Middle frontal gyrus (tissue), 1 donor: ENCODE data around the gene CYB5R3.
A peak's percentile ranks its signal among the peaks of the same experiment; 100 is the strongest.
"Not testable (repeated sequence)": the region's sequence is repeated elsewhere in the genome, so short reads cannot be mapped to it uniquely, and the experiment has no call there.

ENCODE experiments used
- DNase-seq: peaks from one replicate; pipeline ENCODE4 v3.0.0-alpha.2; 2015; ENCODE audit warnings: low spot score; ENCODE audit errors: extremely low spot score

Gene CYB5R3

GRCh38 chr22:42678894-42679293 lies 29.7 kb upstream of the CYB5R3 start:
- no peak for DNase-seq

DNA sequence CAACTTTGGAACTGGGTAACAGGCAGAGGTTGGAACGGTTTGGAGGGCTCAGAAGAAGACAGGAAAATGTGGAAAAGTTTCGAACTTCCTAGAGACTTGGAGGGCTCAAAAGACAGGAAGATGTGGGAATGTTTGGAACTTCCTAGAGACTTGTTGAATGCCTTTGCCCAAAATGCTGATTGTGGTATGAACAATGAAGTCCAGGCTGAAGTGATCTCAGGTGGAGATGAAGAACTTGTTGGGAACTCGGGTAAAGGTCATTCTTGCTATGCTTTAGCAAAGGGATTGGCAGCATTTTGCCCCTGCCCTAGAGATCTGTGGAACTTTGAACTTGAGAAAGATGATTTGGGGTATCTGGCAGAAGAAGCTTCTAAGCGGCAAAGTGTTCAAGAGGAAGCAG lies 28.7 kb upstream of the CYB5R3 start:
- DNase-seq = not testable (repeated sequence)

DNA sequence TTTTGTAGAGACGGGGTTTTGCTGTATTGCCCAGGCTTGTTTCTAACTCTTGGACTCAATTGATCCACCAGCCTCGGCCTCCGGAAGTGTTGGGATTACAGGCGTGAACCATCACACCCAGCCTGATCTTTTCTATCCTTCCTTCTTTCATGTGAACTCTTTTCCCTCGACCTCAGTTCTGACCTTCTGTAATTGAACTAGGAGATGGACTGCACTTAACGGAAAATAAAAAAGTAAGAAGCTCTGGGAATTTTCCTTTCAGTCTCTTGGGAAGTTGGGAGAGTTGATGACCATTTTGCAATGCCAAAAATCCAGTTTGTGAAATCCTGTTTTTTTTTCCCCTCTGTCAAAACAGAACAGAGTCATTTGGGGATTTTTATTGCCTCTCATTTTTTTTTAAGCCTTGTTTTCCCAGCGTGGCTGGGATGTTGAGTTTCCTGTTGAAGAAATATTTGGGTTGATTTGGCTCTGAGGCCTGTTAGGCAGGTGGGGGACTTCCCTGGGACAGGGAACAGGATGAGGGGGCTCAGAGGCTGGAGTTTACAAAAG lies 26.9 kb upstream of the CYB5R3 start:
- no peak for DNase-seq

DNA sequence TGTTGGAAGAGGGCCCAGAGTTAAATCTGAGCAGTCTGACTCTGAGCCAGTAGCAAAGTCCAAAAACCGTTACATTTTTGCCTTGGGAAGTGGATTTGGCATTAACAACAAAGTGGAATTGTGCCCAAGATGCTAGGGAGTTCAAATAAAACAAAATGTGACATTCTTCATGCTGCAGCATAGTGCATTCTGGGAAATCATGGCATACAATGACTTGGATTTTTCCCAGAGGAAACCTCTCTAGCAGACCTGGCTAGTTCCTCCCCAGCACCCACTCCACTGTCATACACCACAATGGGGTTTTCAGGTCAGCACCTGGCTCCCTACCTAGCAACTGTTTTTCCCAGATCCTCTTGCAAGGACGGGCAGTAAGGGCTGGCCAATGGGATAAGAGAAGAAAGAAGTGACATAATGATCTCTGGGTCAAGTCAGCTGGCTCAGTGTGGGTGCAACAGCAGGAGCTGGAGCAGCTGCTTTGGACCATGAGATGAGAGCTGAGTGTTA lies 24.8 kb upstream of the CYB5R3 start:
- no peak for DNase-seq

DNA sequence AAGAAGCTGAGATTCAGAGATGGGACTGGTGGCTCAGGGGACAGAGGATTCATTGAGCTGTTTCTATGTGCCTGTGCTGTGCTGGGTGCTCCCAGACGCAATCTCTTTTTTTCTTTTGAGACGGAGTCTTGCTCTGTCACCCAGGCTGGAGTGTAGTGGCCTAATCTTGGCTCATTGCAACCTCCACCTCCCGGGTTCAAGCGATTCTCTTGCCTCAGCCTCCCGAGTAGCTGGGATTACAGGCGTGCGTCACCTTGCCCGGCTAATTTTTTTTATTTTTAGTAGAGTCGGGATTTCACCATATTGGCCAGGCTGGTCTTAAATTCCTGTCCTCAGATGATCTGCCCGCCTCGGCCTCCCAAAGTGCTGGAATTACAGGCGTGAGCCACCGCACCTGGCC lies 23.9 kb upstream of the CYB5R3 start:
- not testable (repeated sequence) for DNase-seq

- DNase-seq = no peak
Observed at GRCh38 chr22:42670921-42671709, 21.9 kb upstream of the CYB5R3 start.

GRCh38 chr22:42670046-42670445 lies 20.9 kb upstream of the CYB5R3 start:
- DNase-seq = no peak

- not testable (repeated sequence) for DNase-seq
Observed at GRCh38 chr22:42666393-42666792, 17.2 kb upstream of the CYB5R3 start.

GRCh38 chr22:42664976-42665831 lies 16.0 kb upstream of the CYB5R3 start:
- DNase-seq = no peak

GRCh38 chr22:42661985-42662831 lies 13.0 kb upstream of the CYB5R3 start:
- peak; percentile 62 for DNase-seq

- DNase-seq = no peak
Observed at GRCh38 chr22:42656578-42656977, 7.4 kb upstream of the CYB5R3 start.

GRCh38 chr22:42655693-42656092 lies 6.5 kb upstream of the CYB5R3 start:
- DNase-seq = no peak

GRCh38 chr22:42654436-42655073 lies 5.4 kb upstream of the CYB5R3 start:
- DNase-seq = no peak

DNA sequence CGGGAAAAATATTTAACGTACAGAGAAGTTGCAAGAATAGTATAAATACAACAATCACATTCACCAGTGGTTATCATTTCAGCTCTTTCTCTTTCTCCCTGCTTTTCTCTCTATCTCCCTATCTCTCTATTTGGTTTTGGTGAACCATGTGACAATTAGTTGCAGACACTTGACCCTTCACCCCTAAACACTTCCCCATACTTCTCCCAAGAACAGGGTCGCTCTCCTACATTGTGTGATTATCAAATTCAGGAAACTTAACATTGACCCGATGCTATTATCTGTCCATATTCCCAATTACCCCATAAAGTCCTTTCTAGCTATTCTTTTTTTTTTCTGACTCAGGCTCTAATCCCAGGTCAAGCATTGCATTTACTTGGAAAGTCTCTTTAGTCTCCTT lies 4.8 kb upstream of the CYB5R3 start:
- DNase-seq = no peak

DNA sequence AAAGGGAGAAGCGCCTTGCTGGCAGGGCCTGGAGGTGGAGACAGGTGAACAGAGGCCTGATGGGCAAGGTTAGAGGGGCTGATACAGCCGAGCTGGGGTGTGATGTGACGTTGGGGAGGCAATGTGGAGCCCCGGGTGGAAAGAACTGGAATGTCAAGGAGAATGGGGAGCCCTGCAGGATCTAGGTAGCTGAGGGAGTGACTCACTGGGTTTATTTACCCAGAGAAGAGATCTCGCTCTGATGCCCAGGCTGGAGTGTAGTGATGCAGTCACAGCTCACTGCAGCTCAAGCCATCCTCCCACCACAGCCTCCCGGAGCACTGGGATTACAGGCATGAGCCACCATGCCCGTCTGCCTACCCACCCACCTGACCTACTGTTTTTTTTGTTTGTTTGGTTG lies 1.9 kb upstream of the CYB5R3 start:
- DNase-seq = no peak

GRCh38 chr22:42648368-42649245 lies 585 bp downstream of the CYB5R3 start:
- no peak for DNase-seq

DNA sequence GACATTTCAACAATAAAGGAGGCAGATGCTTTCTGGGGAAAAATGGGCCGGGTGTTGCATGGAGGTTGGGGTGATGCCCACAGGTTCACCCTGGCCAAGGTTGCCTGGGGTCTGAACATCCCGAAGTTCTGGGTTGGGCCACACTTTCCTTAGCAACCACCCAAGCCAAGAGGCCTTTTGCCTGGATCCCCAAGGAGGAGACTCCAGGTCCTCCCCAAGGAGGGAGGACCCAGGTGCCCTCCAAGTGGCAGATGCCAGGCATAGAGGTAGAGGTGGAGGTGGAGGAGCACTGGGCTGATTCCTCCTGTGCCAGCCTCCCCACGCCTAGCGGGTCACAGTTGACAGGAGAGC lies 1.2 kb downstream of the CYB5R3 start:
- no peak for DNase-seq

DNA sequence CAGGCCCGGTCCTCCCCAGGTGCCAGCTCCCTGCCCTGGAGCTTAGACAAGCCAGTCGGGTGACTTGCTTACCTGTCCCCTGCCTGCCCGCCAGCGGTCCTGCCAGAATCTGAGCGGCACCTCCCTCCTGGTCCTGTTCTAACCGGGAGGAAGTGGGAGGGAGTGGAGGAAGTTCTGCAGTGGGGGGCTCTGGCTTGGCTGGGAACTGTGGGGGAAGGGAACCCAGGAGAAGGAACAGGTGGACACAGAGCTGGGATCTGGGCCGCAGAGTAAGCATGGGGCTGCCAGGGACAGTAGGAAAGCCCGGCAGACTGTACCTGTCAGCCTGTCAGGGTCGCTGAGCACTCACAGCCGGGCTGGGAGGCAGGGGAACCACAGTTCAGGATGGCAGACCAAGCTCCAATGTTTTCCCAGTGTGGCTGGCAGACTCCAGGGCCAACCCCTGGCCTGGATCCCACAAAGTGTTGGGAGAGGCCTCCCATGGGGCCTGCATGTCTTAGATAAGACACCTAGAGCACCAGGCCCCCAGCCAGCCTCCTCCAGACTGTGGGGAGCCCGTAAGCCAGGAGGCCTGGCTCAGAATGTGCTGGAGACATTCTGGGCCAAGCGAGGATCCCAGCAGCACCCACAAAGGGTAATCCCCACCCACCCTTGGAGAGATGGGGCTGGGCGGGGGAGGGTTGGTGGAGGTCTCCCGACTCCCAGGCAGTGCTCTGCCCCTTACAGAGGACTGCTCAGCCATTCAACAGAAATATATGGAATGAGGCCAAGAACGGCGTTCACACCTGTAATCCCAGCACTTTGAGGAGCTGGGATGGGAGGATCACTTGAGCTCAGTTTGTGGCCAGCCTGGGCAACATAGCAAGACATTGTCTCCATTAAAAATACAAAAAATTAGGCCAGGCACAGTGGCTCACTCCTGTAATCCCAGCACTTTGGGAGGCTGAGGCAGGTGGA lies 2.3 kb downstream of the CYB5R3 start:
- DNase-seq = no peak
